ENCODE measurements around the gene FOXL2NB. TPM values are rescaled to one million over a fixed set of nuclear protein-coding genes. Genes with fewer than 3 reads are reported as not detected.

FOXL2NB gene
- total and polyA plus RNA-seq, 8 donors = 0.04 to 0.21 (median 0.06) TPM; not detected in 2

GRCh38 chr3:138975351-138975750 lies 28.3 kb downstream of the FOXL2NB start:
- DNase-seq (no peak), ATAC-seq (no peak)
- Histone ChIP-seq H3K9me3 (no peaks in the 10 kb centered on the region), H3K4me3 (no peak overlapping the region), H3K36me3 (no peaks in the 10 kb centered on the region), H3K27ac (no peak overlapping the region), H3K4me1 (no peaks in the 10 kb centered on the region), H3K27me3 (peaks cover 0 to 15% of the 10 kb centered on the region in 2 donors)
- TF ChIP-seq CTCF (IDR thresholded peaks at IDR 0.05) = no peak
- intact Hi-C loops (cut with DNase I) = no loop called here

- Histone ChIP-seq H3K27me3 (peaks cover 0 to 10% of the 10 kb centered on the region in 2 donors), H3K9me3 (no peaks in the 10 kb centered on the region), H3K4me3 (no peak overlapping the region), H3K4me1 (no peaks in the 10 kb centered on the region), H3K27ac (no peak overlapping the region), H3K36me3 (no peaks in the 10 kb centered on the region)
- no peak for ATAC-seq
- TF ChIP-seq CTCF (IDR thresholded peaks at IDR 0.05) = no peak
- intact Hi-C loops (cut with DNase I) = no loop called here
- no peak for DNase-seq
Measured at GRCh38 chr3:138976047-138976446, 29.0 kb downstream of the FOXL2NB start.

- DNase-seq = no peak
- Histone ChIP-seq H3K4me3 (no peak overlapping the region), H3K9me3 (no peaks in the 10 kb centered on the region), H3K27ac (no peak overlapping the region), H3K4me1 (no peaks in the 10 kb centered on the region), H3K27me3 (no peaks in the 10 kb centered on the region), H3K36me3 (no peaks in the 10 kb centered on the region)
- no peak for ATAC-seq
- no peak for TF ChIP-seq CTCF (IDR thresholded peaks at IDR 0.05)
- intact Hi-C loops (cut with DNase I) = no loop called here
Measured at GRCh38 chr3:138984816-138985215, 37.8 kb downstream of the FOXL2NB start.

- Histone ChIP-seq H3K27me3 (no peaks in the 10 kb centered on the region), H3K27ac (no peak overlapping the region), H3K9me3 (no peaks in the 10 kb centered on the region), H3K4me1 (no peaks in the 10 kb centered on the region), H3K4me3 (no peak overlapping the region), H3K36me3 (no peaks in the 10 kb centered on the region)
- intact Hi-C loops (cut with DNase I) = no loop called here
- DNase-seq = no peak
- ATAC-seq = no peak
- TF ChIP-seq CTCF (IDR thresholded peaks at IDR 0.05) = no peak
Measured at GRCh38 chr3:138985932-138986331, 38.9 kb downstream of the FOXL2NB start.

GRCh38 chr3:138987181-138987580 lies 40.2 kb downstream of the FOXL2NB start:
- intact Hi-C loops (cut with DNase I) = no loop called here
- ATAC-seq (no peak), DNase-seq (no peak)
- Histone ChIP-seq H3K27ac (no peak overlapping the region), H3K9me3 (no peaks in the 10 kb centered on the region), H3K4me1 (no peaks in the 10 kb centered on the region), H3K4me3 (no peak overlapping the region), H3K36me3 (no peaks in the 10 kb centered on the region), H3K27me3 (no peaks in the 10 kb centered on the region)
- TF ChIP-seq CTCF (IDR thresholded peaks at IDR 0.05) = no peak
